Astrocyte of the cerebellum (primary cell): ENCODE data around the gene ETFDH.
"Not testable (repeated sequence)": the region's sequence is repeated elsewhere in the genome, so short reads cannot be mapped to it uniquely, and the experiment has no call there.

Source experiments
- DNase-seq: peaks from one replicate; pipeline ENCODE4 v3.0.0-alpha.2; 2011; ENCODE audit warnings: low read depth
- H3K4me3 ChIP-seq: 2 replicates; pipeline ENCODE4 v1.5.1; 2011; ENCODE audit warnings: mild to moderate bottlenecking, low read depth, low read length, moderate library complexity
- in situ Hi-C: cut with HindIII; loops from 2 replicates; pipeline ENCODE4 v1.10.0; 2017; ENCODE audit warnings: low sequenced_read_pairs
- TF ChIP-seq, protein P1 (sequence below): IDR thresholded peaks from 2 replicates; pipeline ENCODE4 v1.5.1; 2012; ENCODE audit warnings: low read length, low read depth, moderate library complexity, mild to moderate bottlenecking; ENCODE audit errors: missing control alignments

ETFDH gene

DNA sequence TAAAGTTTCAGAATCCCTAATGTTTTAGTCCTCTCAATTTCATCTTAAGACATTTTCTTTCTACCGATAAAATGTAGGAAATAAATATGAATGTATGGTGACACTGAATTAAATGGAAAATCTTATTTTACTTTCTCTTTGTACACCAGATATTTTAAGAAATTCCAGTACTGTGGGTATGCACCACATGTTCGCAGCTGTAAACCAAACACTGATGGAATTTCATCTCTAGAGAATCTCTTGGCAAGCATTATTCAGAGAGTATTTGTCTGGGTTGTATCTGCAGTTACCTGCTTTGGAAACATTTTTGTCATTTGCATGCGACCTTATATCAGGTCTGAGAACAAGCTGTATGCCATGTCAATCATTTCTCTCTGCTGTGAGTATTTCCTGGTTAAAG, 27.3 kb upstream of the ETFDH start:
- TF ChIP-seq, protein P1, sequence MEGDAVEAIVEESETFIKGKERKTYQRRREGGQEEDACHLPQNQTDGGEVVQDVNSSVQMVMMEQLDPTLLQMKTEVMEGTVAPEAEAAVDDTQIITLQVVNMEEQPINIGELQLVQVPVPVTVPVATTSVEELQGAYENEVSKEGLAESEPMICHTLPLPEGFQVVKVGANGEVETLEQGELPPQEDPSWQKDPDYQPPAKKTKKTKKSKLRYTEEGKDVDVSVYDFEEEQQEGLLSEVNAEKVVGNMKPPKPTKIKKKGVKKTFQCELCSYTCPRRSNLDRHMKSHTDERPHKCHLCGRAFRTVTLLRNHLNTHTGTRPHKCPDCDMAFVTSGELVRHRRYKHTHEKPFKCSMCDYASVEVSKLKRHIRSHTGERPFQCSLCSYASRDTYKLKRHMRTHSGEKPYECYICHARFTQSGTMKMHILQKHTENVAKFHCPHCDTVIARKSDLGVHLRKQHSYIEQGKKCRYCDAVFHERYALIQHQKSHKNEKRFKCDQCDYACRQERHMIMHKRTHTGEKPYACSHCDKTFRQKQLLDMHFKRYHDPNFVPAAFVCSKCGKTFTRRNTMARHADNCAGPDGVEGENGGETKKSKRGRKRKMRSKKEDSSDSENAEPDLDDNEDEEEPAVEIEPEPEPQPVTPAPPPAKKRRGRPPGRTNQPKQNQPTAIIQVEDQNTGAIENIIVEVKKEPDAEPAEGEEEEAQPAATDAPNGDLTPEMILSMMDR, result no peak
- DNase-seq, result no peak
- H3K4me3 ChIP-seq, result no peak overlapping the region
- in situ Hi-C loops, result no loop called here

DNA sequence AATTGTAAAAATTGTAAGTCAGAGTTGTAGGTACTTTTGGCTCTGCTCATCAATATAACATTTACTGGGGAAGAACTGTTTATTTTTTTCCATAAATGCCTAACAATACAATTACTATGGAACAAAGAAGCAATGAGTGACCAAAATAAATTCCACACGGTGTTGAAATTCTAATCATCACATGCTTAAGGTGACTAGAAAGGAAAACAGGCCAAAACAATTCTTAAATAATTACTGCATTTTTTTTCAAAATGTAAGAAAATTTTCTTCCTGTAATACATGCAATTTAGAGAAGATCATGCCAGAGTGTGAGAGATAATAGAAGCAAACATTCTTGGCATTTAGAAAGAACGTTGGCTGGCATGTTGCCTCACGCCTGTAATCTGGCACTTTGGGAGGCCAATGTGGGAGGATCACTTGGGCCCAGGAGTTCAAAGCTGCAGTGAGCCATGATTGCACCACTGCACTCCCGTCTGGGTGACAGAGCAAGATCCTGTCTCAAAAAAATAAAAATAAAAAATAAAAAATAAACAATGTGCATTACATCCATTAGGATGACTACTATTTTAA, 22.9 kb upstream of the ETFDH start:
- in situ Hi-C loops, result no loop called here
- no peak overlapping the region for H3K4me3 ChIP-seq
- DNase-seq, result no peak
- TF ChIP-seq, protein P1, result no peak

DNA sequence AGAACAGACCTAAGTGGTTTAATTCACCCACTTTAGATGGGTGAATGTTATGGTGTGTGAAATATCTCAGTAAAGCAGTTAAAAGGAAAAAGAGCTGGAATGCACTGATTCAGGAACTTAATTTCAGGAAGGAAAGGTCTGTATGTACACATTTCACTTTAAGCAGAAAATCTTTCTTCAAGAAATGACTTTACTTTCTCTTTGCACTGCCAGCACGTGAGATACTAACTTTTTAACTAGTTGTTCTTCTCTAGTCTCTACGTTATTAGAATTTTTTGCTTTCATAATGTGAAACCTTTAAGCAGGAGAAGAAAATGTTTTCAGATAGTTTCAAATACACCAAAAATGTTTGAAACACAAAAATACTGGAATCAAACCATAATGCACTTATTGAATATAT, 19.2 kb upstream of the ETFDH start:
- in situ Hi-C loops, result no loop called here
- TF ChIP-seq, protein P1, result no peak
- H3K4me3 ChIP-seq, result no peak overlapping the region
- no peak for DNase-seq

DNA sequence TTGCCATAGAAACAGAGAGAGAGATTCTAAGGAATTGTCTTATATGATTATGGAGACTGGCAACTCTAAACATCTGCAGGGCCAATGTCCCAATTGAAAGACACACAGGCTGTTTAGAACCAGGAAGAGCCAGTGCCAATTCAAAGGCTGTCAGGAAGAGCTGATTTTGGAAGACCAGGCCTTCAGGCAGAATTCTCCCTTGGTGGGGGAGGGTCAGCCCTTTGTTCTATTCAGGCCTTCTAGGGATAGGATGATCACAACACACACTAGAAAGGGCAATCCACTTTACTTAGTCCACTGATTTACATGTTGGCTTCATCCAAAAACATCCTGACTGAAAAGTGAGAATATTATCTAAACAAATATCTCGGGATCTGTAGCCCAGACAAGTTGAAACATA, 15.7 kb upstream of the ETFDH start:
- in situ Hi-C loops, result no loop called here
- H3K4me3 ChIP-seq, result no peak overlapping the region
- TF ChIP-seq, protein P1, result no peak
- no peak for DNase-seq

DNA sequence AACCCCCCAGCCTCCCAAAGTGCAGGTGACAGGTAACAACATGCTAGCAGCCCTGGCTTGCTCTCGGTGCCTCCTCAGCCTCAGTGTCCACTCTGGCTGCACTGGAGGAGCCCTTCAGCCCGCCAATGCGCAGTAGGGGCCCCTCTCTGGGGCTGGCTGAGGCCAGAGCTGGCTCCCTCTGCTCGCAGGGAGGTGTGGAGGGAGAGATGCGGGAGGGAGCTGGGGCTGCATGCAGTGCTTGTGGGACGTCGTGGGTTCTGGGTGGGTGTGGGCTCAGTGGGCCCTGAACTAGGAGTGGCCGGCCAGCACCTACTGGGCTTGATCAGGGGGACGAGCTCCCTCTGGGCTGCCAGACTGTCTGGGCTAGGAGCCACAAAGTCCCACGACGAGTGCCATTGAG, 14.8 kb upstream of the ETFDH start:
- in situ Hi-C loops, result no loop called here
- H3K4me3 ChIP-seq, result no peak overlapping the region
- DNase-seq, result no peak
- TF ChIP-seq, protein P1, result no peak

DNA sequence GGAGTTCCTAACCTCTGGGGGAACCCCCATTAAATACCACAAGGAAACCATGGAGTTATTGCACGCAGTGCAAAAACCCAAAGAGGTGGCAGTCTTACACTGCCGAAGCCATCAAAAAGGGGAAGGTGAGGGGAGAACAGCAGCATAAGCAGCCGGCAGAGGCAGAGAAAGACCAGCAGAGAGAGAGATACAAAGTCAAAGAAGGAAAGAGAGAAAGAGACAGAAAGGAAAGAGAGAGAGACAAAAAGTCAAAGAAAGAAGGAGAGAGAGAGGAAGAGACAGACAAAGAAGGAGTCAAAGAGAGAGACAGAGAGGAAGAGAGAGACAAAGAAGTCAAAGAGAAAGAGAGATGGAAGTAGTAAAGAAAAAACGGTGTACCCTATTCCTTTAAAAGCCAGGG, 8.8 kb upstream of the ETFDH start:
- in situ Hi-C loops, H3K4me3 ChIP-seq, DNase-seq: not testable (repeated sequence)

DNA sequence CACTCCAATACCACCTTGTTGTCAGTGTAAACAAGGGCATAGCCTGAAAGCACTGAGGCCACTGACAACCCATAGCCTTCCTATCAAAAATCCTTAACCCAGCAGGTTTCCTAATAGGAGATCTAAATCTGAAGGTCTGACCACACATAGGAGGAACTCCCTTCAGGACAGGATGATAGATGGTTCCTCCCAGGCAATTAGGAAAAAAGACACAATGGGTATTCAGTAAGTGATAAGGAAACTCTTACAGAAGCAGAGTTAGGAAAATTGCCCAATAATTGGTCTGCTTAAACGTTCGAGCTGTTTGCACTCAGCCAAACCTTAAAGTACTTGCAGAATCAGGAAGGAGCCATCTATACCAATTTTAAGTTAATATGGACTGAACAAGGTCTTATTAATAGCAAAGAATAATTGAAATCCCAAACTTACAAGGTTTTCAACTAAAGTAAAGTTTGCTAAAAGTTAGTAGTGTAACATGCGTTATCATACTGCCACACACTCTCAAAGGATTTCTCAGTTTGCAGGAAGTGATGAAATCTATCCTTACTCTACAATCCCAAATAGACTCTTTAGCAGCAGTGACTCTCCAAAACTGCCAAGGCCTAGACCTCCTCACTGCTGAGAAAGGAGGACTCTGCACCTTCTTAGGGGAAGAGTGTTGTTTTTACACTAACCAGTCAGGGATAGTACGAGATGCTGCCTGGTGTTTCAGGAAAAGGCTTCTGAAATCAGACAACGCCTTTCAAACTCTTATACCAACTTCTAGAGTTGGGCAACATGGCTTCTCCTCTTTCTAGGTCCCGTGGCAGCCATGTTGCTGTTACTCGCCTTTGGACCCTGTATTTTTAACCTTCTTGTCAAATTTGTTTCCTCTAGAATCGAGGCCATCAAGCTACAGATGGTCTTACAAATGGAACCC, 8.1 kb upstream of the ETFDH start:
- in situ Hi-C loops, DNase-seq, H3K4me3 ChIP-seq: not testable (repeated sequence)
